Cardiac fibroblast (primary cell): ENCODE results near the gene FITM1.

ENCODE experiments used
- DNase-seq, 2 donors: peaks; one replicate each; pipeline versions ENCODE4 v3.0.0 to v3.0.0-alpha.2; 2010; ENCODE audit warnings: low read depth in 2 of 2
- H3K4me3 ChIP-seq, 2 donors: replicated peaks in 1 of 2; 1 replicate in 1 of 2; 2 replicates in 1 of 2; pipeline ENCODE4 v1.5.1; 2011; ENCODE audit warnings: low read depth in 2 of 2, low read length in 2 of 2, mild to moderate bottlenecking in 2 of 2, moderate library complexity in 1 of 2
- TF ChIP-seq, protein P1 (sequence below): IDR thresholded peaks from one replicate; pipeline ENCODE4 v1.5.1; 2011; ENCODE audit warnings: low read depth, mild to moderate bottlenecking, low read length, inconsistent platforms

Gene FITM1

GRCh38 chr14:24135834-24136683, 5.6 kb downstream of the FITM1 start, which contains the start of gene PSME1:
PSME1 (plus strand) TSS chr14:24136194; CDS start chr14:24136263, 69 bp downstream.
- TF ChIP-seq, protein P1, sequence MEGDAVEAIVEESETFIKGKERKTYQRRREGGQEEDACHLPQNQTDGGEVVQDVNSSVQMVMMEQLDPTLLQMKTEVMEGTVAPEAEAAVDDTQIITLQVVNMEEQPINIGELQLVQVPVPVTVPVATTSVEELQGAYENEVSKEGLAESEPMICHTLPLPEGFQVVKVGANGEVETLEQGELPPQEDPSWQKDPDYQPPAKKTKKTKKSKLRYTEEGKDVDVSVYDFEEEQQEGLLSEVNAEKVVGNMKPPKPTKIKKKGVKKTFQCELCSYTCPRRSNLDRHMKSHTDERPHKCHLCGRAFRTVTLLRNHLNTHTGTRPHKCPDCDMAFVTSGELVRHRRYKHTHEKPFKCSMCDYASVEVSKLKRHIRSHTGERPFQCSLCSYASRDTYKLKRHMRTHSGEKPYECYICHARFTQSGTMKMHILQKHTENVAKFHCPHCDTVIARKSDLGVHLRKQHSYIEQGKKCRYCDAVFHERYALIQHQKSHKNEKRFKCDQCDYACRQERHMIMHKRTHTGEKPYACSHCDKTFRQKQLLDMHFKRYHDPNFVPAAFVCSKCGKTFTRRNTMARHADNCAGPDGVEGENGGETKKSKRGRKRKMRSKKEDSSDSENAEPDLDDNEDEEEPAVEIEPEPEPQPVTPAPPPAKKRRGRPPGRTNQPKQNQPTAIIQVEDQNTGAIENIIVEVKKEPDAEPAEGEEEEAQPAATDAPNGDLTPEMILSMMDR = no peak
- DNase-seq = peak; percentile 84 to 89
- H3K4me3 ChIP-seq = peak within 1 kb of the TSS; percentile 76 to 89

DNA sequence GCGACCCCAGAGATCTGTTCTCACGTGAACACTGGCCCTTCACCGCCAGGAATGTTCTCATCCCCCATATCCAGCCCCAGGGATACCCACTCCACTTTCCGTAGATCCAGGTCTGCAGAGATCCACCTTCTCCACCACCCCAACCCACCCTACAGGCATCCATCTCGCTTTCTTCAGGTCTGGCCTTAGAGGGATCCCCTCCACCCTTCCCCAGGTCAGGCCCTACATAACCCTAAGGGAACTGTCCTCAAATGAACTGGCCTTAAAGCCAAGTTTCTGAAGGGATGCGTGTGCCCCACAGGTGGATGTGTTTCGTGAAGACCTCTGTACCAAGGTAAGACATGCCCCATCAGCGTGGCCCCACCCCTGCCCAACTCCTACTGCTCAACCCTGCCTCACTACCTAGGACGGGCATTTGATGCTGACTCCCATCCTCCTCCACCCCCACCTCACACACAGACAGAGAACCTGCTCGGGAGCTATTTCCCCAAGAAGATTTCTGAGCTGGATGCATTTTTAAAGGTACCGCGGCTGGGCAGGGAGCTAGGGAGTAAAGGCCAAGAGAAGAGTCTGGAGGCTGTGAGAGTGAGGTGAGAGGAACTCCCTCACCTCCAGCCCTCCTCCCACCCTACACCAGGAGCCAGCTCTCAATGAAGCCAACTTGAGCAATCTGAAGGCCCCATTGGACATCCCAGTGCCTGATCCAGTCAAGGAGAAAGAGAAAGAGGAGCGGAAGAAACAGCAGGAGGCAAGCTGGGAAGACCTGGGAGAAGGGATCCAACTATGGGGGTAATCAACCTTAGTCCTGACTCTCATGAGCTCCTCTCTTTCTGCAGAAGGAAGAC, 6.4 kb downstream of the FITM1 start:
- DNase-seq = no peak
- TF ChIP-seq, protein P1 = no peak
- H3K4me3 ChIP-seq = peak overlapping the region; percentile 76 to 89

- H3K4me3 ChIP-seq = no peak overlapping the region
- TF ChIP-seq, protein P1 = no peak
- DNase-seq = no peak
These were observed 7.3 kb downstream of the FITM1 start for GRCh38 chr14:24137529-24138395.

DNA sequence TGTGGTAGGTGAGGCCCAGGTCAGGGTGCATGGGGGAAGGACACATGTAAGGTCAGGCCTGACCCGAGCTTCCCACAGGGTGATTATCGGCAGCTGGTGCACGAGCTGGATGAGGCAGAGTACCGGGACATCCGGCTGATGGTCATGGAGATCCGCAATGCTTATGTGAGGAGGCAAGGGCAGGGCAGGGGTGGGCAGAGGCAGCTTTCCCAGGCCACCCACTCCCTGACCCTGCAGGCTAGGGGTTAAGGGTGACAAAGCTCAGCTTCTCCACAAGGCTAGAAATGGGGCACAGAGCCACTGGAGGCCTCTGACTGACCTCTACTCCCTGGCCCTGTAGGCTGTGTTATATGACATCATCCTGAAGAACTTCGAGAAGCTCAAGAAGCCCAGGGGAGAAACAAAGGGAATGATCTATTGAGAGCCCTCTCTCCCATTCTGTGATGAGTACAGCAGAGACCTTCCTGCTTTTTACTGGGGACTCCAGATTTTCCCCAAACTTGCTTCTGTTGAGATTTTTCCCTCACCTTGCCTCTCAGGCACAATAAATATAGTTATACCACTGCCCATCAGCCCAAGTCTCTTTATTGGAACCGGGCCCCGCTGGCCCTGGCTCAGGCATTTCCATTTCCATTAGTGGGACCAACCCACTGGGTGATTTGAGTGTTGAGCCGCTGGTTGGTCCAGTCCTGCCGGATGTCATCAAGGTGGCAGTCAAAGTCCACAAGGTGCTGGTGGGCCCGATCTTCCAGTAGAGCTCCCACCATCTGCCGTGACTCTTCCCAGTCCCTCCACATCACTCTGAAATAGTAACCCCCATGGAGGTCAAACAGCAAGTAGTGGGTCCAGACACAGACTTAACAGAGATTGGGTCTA, 8.2 kb downstream of the FITM1 start:
- no peak for DNase-seq
- no peak overlapping the region for H3K4me3 ChIP-seq
- TF ChIP-seq, protein P1 = no peak

- TF ChIP-seq, protein P1 = no peak
- no peak for DNase-seq
- peak overlapping the region in 1 of 2 donors; percentile 94 for H3K4me3 ChIP-seq
These were observed 8.9 kb downstream of the FITM1 start for GRCh38 chr14:24139272-24139934.
